ENCODE results near the gene KIF26B.
"Not testable (repeated sequence)": the region's sequence is repeated elsewhere in the genome, so short reads cannot be mapped to it uniquely, and the experiment has no call there.

The KIF26B gene

DNA sequence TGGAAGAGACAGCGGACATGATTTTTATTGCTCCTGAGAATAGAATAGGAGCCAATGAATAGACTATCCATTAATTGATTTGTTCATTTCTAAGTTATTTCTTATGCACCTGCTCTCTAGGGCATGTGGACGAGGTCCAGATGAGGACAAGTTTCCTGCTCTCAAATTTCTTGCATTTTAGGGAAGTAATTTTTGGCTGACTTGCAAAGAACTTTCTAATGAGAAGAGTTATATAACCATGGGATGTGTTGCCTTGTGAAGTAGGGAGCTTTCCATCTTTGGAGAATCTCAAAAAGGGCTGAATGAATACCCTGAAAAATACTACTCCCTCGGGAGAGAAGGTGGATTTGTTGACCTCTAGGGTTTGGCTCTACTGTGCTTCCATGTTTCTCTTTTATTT lies 243.0 kb downstream of the KIF26B start:
- no peak for DNase-seq

DNA sequence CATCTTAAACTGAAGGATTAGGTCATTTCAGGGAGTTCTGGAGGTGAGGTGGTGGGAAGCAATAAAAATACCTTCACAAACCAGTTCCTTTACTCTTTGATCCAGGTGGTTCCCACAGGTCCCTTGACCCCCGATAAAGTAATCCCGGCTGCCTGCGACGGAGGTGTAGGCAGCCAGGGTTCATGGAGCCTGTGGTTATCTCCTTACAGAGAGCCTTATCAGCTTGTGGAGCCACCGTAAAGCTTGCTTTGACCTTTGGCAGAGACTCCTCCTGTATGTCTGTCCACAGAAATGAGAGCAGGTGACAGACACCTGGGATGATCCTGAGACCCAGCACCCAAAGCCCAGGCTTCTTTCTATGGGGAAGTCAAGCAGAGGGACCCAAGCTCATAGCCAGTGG lies 243.4 kb downstream of the KIF26B start:
- DNase-seq: no peak

- DNase-seq: no peak
Measured at GRCh38 chr1:245401881-245402587, 247.2 kb downstream of the KIF26B start.

DNA sequence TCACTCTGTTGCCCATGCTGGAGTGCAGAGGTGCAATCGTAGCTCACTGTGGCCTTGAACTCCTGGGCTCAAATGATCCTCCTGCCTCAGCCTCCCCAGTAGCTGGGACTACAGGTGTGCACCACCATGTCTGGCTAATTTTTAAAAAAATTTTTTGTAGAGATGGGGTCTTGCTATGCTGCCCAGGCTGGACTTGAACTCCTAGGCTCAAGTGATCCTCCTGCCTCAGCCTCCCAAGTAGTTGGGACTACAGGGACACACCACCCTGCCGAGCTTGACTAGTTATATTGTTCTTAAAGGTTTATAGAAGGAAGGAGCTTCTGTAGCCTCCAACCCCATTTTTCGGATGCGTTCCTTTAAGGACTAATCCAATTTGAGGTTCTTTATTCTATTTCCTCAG lies 248.2 kb downstream of the KIF26B start:
- DNase-seq: not testable (repeated sequence)

DNA sequence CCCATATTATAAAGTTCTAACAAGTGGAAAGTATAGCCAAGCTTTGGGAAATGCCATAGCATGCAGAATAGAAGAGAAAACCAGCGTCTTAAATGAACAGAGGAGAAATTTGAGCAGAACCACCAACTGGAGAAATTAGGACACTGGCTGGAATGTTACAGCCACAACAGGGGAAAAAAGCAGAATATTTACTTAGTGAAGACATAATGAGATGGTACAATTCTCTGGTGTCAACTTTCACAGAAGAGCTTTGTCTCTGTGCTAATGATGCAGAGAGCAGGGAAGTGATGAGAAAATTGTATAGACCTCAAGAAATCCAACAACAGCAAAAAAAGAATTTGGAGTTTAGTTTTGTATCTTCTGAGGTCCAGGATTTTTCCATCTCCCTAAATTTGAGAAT lies 249.7 kb downstream of the KIF26B start:
- DNase-seq: no peak

GRCh38 chr1:245404952-245405351 lies 250.2 kb downstream of the KIF26B start:
- no peak for DNase-seq

DNA sequence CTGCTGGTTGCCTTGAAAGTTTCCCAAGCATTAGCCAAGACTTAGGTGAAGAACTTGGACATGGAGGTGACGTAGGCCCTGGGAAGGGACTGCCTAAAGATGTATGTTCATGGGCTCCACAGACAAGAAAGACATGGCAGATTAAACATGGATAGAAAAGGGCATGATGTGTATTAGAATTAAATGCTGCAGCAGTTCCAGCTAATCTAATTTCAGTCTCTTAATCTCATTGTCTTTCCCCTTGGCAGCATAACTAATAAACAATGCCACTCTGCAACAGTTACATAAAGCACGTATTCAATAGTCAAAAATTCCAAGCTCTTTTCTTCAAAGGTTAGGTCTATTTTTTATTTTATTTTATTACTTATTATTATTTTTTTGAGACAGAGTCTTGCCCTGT lies 251.6 kb downstream of the KIF26B start:
- no peak for DNase-seq

DNA sequence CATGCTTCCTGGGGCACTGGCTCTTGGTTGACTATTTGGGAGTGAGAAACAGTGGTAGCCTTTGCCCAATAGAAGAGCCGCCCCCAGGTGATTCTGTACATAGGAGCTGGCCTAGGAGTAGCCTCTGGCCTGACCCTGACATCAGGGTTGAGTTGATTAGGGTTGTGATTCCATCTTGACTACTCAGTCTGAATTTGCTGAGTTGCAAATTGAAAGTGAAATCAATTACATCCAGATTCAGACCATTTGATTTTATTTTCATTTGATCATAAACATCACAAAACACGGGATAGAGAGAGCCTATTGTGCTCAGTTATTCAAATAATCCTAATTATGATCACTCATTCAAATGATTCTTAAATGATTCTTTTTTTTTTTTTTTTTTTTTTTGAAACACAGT lies 253.2 kb downstream of the KIF26B start:
- DNase-seq: no peak

DNA sequence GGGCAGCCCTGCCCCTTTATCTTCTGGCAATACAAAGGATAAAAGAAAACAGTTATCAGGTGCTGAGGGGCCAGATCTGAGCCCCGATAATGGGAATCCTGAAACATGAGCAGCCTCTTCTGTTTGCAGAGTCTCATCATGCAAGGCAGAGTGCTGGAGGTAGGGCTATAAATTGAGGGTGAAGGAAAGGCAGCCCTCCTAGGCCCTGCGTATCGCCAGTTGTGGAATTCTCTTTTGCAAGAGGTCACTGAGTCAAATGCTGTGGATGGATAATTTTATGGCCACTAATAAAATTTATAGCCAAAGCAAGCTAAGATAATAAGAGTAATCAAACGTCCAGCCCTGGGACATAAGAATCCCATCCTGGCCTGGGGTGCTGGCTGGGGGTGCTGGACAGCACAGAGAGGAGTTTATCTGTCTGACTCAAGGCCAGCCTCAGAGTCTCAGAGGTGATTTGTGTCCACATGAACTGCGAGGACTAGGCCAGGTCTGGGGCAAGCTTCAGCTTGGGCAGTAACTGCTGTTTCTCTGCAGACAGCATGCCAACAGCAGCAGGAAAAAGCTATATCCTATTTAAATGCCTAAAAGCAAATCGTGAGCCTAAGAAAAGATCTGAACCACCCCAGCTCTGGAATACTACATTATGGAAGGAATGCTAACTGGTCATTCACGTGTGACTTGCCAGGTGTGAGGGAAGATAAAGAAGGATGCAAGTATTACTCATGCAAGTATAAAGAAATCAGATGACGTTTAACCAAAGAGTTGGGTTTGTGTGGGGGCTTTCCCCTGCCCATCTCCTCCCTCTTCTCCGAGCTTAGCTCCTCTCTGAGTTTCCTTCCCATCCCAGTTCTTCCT lies 254.8 kb downstream of the KIF26B start:
- DNase-seq: no peak

- DNase-seq: no peak
Measured at GRCh38 chr1:245411245-245412036, 256.7 kb downstream of the KIF26B start.

GRCh38 chr1:245412306-245412705 lies 257.5 kb downstream of the KIF26B start:
- no peak for DNase-seq

GRCh38 chr1:245416781-245417180 lies 262.0 kb downstream of the KIF26B start:
- no peak for DNase-seq

DNA sequence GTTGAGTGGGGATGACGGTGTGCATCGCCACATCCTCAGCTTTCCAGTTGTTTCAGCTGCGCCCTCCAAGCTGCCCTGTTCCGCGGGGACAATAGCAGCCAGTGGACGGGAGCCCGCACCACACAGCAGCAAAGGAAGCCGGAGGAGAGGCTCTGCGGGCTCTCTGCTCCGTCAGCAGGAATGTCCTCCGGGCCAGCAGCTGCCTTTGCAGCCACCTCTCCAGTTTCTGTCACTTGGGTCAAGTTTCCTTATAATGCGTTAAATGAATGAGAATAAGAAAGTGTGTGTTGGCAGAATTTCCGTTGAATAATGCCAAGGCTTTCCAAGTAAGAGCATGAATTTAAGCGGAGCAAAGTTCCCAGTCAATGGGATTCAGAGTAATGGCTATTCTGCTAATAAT lies 263.3 kb downstream of the KIF26B start:
- DNase-seq: no peak

- DNase-seq: no peak
Measured at GRCh38 chr1:245419461-245419978, 264.7 kb downstream of the KIF26B start.

GRCh38 chr1:245419989-245420388 lies 265.2 kb downstream of the KIF26B start:
- no peak for DNase-seq

- no peak for DNase-seq
Measured at GRCh38 chr1:245420926-245421325, 266.1 kb downstream of the KIF26B start.

DNA sequence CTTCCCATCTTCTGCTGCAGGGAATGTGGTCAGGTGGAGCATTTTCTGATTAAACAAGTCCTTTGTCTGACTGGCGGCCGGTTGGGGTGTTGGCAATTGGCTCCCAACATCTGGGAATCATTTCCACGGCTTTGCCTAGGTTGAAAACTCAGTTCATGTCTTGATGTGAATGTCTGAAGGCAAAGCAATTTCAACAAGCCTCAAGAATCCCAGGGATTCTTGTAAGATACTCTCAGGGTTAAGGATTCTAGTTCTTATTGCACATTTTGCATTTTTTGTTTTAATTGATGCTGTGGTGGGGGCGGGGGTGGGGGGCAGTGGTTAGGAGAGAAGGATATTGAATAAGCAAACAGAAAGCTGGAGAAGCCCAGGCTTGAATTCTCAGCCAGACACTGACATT lies 273.9 kb downstream of the KIF26B start:
- DNase-seq: no peak

GRCh38 chr1:245431706-245432105 lies 276.9 kb downstream of the KIF26B start:
- no peak for DNase-seq

DNA sequence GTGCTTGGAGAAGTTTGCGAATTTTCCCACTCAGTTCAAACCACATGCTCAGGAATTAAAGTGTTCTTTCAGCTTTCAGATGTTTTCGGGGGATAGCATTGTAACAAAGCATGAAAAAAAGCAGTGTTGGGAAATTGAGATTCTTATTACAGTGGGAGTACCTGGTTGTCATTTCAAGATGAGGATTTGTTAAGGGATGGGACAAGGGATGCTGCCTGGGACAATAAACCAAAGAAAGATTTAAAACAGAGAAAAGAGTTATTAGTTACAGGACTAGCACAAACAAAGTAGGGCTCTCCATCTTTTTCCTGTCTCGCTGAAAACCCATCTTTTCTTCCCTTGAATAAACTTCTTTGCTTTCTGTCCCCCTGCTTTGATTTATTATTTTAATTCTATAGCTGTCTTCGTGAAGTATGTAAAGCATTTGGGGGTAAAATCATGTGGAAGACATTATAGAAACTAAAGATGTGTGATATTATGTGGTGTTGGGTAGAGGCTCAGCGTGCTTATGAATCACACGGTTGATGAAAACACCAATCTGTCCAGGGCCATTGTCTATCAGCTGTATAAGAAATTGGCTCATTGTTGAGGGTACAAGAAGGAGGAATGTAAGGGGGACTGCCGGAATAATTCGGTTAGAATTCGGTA lies 277.6 kb downstream of the KIF26B start:
- no peak for DNase-seq

DNA sequence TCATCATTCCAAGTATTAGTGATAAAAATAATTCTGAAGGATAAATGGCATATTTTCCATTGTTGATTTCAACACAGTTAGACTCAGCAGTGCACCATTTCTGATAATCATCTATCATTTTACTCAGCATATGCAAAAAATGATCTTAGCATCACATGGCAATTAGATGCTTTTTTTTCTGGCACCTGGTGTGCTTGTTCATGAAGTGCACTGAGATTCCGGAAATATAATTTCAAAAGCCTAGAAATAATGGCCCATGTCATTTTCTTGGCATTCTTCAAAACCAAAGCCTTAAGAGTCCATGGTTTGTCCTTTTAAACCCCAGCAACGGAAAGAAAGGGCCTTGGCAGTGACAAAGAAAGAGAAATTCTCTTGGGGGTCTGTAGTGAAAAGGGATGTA lies 278.8 kb downstream of the KIF26B start:
- DNase-seq: no peak

DNA sequence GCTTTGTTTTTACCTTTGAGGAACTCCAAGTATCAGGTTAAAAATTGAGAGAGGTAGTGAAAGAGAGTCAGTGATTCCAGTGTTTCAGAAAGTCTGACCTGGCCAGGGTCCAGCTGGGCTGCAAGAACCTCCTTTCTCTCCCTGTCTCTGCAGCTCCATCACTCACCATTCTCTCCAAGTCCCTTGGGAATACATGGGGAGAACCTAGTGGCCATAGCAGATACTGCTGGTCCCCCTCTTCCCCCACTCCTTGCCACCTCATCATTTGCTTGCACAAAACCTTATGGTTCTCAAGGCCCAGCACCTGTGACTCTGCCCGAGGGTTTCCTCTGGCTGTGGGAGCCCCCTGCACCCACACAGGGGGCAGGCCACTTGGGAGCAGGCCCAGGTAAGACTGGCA lies 279.5 kb downstream of the KIF26B start:
- no peak for DNase-seq

- no peak for DNase-seq
Measured at GRCh38 chr1:245436407-245436806, 281.6 kb downstream of the KIF26B start.

Data from CD4-positive, alpha-beta T cell treated with Interleukin-1 beta for 1 hour (primary cell).